DOHH2 (cell line): Measurements from ENCODE around the gene FPGT.

ENCODE experiments used
- EZH2phosphoT487 ChIP-seq: fragments of 200-600 bp; sonication (generic); IDR thresholded peaks from 2 replicates; pipeline ENCODE4 v1.6.1; 2017; ENCODE audit warnings: borderline replicate concordance, mild to moderate bottlenecking, antibody characterized with exemption, low read length, moderate library complexity, mixed read lengths
- TF ChIP-seq, protein P1 (sequence below): fragments of 200-600 bp; sonication (generic); IDR thresholded peaks from one replicate; pipeline ENCODE4 v1.5.1; 2014; ENCODE audit warnings: antibody characterized with exemption, mild to moderate bottlenecking, low read depth, low read length; ENCODE audit not compliant: poor library complexity, severe bottlenecking

DNA sequence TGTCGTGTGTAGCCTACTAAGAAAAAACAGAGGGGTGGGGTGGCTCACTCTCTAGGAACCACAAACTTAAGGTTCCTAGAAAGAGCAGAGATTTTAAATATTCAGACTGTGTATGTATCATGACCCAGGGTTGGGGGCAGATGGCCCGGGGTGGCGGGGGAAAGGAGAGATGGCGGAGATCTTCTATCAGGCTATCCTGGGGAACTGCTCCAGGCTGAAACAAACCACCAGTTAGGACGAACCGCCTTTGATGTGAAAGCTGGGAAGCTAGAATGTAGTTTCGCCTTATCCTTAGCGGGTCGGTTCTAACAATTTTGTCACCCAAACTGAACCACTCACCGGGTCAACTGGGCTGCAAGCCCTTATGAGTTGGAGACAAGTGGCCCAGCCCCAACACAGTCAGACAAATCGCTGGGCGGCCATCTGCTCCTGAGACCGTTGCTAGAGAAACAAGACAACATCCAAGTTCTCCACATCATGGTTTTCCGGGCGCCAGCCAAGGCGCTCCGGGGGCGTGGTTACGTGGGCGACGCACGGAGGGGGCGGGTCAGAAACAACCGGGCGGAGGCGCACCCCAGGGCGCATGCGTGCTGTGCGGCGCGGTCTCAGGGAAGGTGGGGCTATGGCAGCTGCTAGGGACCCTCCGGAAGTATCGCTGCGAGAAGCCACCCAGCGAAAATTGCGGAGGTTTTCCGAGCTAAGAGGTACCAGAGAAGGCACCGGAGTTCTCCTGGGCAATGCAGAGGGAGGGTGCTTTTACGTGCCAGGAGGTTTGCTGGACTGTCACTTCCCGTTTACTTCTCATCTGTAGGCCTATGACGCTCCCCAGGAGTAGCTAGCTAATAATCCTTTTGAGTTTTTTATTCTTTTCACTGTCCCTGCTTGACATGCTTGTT is at the start of gene FPGT, which contains the start of gene LRRIQ3:
- TF ChIP-seq, protein P1, sequence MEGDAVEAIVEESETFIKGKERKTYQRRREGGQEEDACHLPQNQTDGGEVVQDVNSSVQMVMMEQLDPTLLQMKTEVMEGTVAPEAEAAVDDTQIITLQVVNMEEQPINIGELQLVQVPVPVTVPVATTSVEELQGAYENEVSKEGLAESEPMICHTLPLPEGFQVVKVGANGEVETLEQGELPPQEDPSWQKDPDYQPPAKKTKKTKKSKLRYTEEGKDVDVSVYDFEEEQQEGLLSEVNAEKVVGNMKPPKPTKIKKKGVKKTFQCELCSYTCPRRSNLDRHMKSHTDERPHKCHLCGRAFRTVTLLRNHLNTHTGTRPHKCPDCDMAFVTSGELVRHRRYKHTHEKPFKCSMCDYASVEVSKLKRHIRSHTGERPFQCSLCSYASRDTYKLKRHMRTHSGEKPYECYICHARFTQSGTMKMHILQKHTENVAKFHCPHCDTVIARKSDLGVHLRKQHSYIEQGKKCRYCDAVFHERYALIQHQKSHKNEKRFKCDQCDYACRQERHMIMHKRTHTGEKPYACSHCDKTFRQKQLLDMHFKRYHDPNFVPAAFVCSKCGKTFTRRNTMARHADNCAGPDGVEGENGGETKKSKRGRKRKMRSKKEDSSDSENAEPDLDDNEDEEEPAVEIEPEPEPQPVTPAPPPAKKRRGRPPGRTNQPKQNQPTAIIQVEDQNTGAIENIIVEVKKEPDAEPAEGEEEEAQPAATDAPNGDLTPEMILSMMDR = no peak
- TF ChIP-seq EZH2phosphoT487 = no peak
